Fibroblast of pulmonary artery (primary cell): ENCODE results near the gene RPL22.
A peak's percentile ranks its signal among the peaks of the same experiment; 100 is the strongest.

ENCODE experiments used
- DNase-seq: peaks from one replicate; pipeline ENCODE4 v3.0.0-alpha.2; 2010; ENCODE audit warnings: low read depth
- H3K4me3 ChIP-seq: replicated peaks from 2 replicates; pipeline ENCODE4 v1.5.1; 2011; ENCODE audit warnings: low read depth, mild to moderate bottlenecking, control low read depth, low read length, moderate library complexity
- TF ChIP-seq, protein P1 (sequence below): IDR thresholded peaks from 2 replicates; pipeline ENCODE4 v1.5.1; 2011; ENCODE audit warnings: mild to moderate bottlenecking, control low read depth, low read length, inconsistent platforms; ENCODE audit errors: missing control alignments

Gene RPL22

GRCh38 chr1:6218375-6219164 is 19.2 kb upstream of the RPL22 start:
- DNase-seq, result no peak
- no peak overlapping the region for H3K4me3 ChIP-seq
- TF ChIP-seq, protein P1, sequence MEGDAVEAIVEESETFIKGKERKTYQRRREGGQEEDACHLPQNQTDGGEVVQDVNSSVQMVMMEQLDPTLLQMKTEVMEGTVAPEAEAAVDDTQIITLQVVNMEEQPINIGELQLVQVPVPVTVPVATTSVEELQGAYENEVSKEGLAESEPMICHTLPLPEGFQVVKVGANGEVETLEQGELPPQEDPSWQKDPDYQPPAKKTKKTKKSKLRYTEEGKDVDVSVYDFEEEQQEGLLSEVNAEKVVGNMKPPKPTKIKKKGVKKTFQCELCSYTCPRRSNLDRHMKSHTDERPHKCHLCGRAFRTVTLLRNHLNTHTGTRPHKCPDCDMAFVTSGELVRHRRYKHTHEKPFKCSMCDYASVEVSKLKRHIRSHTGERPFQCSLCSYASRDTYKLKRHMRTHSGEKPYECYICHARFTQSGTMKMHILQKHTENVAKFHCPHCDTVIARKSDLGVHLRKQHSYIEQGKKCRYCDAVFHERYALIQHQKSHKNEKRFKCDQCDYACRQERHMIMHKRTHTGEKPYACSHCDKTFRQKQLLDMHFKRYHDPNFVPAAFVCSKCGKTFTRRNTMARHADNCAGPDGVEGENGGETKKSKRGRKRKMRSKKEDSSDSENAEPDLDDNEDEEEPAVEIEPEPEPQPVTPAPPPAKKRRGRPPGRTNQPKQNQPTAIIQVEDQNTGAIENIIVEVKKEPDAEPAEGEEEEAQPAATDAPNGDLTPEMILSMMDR, result no peak

DNA sequence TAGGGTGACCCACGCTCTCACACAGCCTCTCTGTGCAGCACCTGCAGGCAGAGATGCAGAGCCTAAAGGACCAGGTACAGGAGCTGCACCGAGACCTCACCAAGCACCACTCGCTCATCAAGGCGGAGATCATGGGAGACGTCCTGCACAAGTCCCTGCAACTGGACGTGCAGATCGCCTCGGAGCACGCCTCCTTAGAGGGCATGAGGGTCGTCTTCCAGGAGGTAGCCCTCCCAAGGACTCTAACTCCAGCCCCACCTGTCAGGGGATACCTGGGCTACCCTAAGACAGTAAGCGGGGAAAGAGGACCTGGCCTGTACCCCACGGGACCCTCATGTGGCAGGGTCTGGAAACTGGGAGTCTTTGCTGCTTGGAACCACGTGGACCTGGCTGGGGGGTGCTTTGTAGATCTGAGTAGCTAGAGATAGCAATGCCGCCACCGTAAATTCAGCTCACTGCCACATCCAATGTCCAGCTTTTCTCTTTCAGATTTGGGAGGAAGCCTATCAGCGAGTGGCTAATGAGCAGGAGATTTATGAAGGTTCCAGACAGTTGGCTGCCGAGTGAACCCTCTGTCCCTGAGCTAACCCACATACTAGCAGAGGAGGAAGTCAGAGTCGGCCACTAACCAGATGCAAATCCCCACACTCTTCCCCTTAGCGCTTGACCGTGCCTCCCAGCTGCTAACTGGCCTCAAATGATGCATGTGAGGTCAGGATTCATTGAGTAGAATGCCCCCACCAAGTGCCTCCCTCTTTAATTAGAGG is 13.0 kb upstream of the RPL22 start:
- no peak overlapping the region for H3K4me3 ChIP-seq
- TF ChIP-seq, protein P1, result no peak
- no peak for DNase-seq

GRCh38 chr1:6211731-6212130 is 12.3 kb upstream of the RPL22 start:
- TF ChIP-seq, protein P1, result no peak
- DNase-seq, result no peak
- no peak overlapping the region for H3K4me3 ChIP-seq

- DNase-seq, result no peak
- TF ChIP-seq, protein P1, result no peak
- no peak overlapping the region for H3K4me3 ChIP-seq
These were observed 11.4 kb upstream of the RPL22 start for GRCh38 chr1:6210591-6211355.

DNA sequence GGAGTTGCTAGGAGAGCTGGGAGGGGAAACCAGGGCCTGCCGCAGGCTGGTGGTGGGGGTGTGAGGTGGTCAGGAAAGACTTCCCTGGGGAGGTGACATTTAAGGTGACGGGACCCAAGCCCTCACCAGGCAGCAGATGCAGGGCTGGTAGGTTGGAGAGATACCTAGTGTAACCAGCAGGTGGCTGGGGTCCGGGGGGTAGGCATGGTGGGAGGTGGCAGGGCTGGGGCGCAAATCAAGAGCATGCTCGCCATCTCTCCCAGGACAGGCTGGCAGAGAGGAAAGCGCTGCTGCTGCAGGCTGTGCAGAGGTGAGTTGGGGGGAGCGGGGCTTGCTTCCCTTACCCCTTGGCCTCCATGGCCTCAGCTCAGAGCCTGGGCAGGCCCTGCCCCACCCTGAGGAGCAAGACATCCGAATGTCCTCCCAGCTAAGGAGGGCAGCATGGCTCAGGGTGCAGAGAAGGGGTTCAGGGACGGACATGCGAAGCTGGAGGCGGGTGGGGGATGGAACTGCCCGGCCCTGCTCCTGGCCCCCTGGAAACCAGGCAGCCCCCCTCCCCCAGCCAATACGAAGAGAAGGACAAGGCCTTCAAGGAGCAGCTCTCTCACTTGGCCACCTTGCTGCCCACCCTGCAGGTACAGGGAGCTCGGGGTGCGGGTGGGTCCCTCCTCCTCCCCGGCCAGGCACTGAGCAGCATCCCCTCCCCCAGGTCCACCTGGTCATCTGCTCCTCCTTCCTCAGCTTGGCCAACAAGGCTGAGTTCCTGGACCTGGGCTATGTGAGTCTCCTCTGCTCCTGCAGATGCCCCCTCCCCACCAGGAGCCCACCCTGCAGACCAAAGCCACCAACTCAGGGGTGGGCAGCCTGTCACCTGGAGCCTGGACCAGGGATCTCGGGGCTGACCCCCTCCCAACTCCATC is 10.5 kb upstream of the RPL22 start:
- no peak overlapping the region for H3K4me3 ChIP-seq
- DNase-seq, result no peak
- TF ChIP-seq, protein P1, result peak; percentile 12
